OCI-LY1 (cell line): ENCODE data around the gene MLXIP.

ENCODE experiments used
- H2AFZ ChIP-seq: fragments of 200-600 bp; sonication (generic), shearing (Covaris generic); 2 replicates; pipeline ENCODE4 v1.6.0; 2014; ENCODE audit warnings: antibody characterized with exemption, mild to moderate bottlenecking, low read length
- H3F3A ChIP-seq: fragments of 200-600 bp; sonication (generic), shearing (Covaris generic); 2 replicates; pipeline ENCODE4 v1.6.0; 2014; ENCODE audit warnings: mild to moderate bottlenecking, antibody characterized with exemption, low read length, moderate library complexity; ENCODE audit not compliant: insufficient read depth
- H3K27ac ChIP-seq: fragments of 200-600 bp; sonication (generic); 2 replicates; pipeline ENCODE4 v1.5.1; 2014; ENCODE audit warnings: low read length, mixed run types, mild to moderate bottlenecking, low read depth; ENCODE audit not compliant: poor library complexity, severe bottlenecking
- H3K27me3 ChIP-seq: fragments of 200-600 bp; sonication (generic); 2 replicates; pipeline ENCODE4 v1.6.0; 2014; ENCODE audit warnings: antibody characterized with exemption, mild to moderate bottlenecking, low read length, moderate library complexity; ENCODE audit not compliant: insufficient read depth
- H3K36me3 ChIP-seq: fragments of 200-600 bp; sonication (generic); 2 replicates; pipeline ENCODE4 v1.6.1; 2014; ENCODE audit warnings: mild to moderate bottlenecking, antibody characterized with exemption, low read length, moderate library complexity, mixed read lengths; ENCODE audit not compliant: insufficient read depth
- H3K4me1 ChIP-seq: fragments of 200-600 bp; sonication (generic); 2 replicates; pipeline ENCODE4 v1.5.1; 2014; ENCODE audit warnings: mild to moderate bottlenecking, low read length, moderate library complexity; ENCODE audit not compliant: insufficient read depth, severe bottlenecking
- H3K4me2 ChIP-seq: fragments of 200-600 bp; sonication (generic), shearing (Covaris generic); 2 replicates; pipeline ENCODE4 v1.6.1; 2014; ENCODE audit warnings: low read length
- H3K4me3 ChIP-seq: fragments of 200-600 bp; sonication (generic); 2 replicates; pipeline ENCODE4 v1.5.1; 2014; ENCODE audit warnings: low read length, low read depth, mild to moderate bottlenecking, mixed read lengths; ENCODE audit not compliant: poor library complexity, severe bottlenecking
- H3K79me2 ChIP-seq: fragments of 200-600 bp; shearing (Covaris generic); 2 replicates; pipeline ENCODE4 v1.6.1; 2016; ENCODE audit warnings: mixed run types, low read length, mixed read lengths; ENCODE audit not compliant: insufficient read depth
- H3K9ac ChIP-seq: fragments of 200-600 bp; sonication (generic), shearing (Covaris generic); 2 replicates; pipeline ENCODE4 v1.6.1; 2014; ENCODE audit warnings: mild to moderate bottlenecking, low read length, mixed read lengths
- H3K9me2 ChIP-seq: fragments of 200-600 bp; sonication (generic), shearing (Covaris generic); 2 replicates; pipeline ENCODE4 v1.6.1; 2014; ENCODE audit warnings: low read depth, mild to moderate bottlenecking, low read length, mixed read lengths
- H3K9me3 ChIP-seq: fragments of 200-600 bp; shearing (Covaris generic); 2 replicates; pipeline ENCODE4 v1.6.1; 2014; ENCODE audit warnings: low read length, mixed read lengths
- H4K20me1 ChIP-seq: fragments of 200-600 bp; sonication (generic), shearing (Covaris generic); 2 replicates; pipeline ENCODE4 v1.6.0; 2016; ENCODE audit warnings: mild to moderate bottlenecking, low read length; ENCODE audit not compliant: insufficient read depth
- CTCF ChIP-seq: fragments of 200-600 bp; sonication (generic), shearing (Covaris generic); IDR thresholded peaks from 2 replicates; pipeline ENCODE4 v1.5.1; 2017; ENCODE audit warnings: mild to moderate bottlenecking, antibody characterized with exemption, low read length, moderate library complexity, mixed read lengths
- EZH2 ChIP-seq: fragments of 200-600 bp; sonication (generic), shearing (Covaris generic); IDR thresholded peaks from 2 replicates; pipeline ENCODE4 v1.8.0; 2017; ENCODE audit warnings: borderline replicate concordance, mixed run types, mild to moderate bottlenecking, antibody characterized with exemption, low read length, moderate library complexity, mixed read lengths

Gene MLXIP

GRCh38 chr12:122097584-122097926 lies 19.0 kb downstream of the MLXIP start:
- H3K4me1 ChIP-seq: peaks cover 18% of the 10 kb centered on the region
- no peaks in the 10 kb centered on the region for H3K9me2 ChIP-seq
- no peaks in the 10 kb centered on the region for H3K27me3 ChIP-seq
- H3K4me3 ChIP-seq: no peak overlapping the region
- H4K20me1 ChIP-seq: no peaks in the 10 kb centered on the region
- no peaks in the 10 kb centered on the region for H3K79me2 ChIP-seq
- no peak overlapping the region for H3K4me2 ChIP-seq
- H3K9ac ChIP-seq: no peak overlapping the region
- H3K36me3 ChIP-seq: no peaks in the 10 kb centered on the region
- H2AFZ ChIP-seq: no peak overlapping the region
- no peak for TF ChIP-seq CTCF
- no peak for TF ChIP-seq EZH2
- H3K9me3 ChIP-seq: no peaks in the 10 kb centered on the region
- peaks cover 6% of the 10 kb centered on the region; the same call in 1 of the 2 replicates for H3F3A ChIP-seq
- no peak overlapping the region for H3K27ac ChIP-seq

GRCh38 chr12:122097927-122098756 lies 19.6 kb downstream of the MLXIP start:
- no peak for TF ChIP-seq EZH2
- Histone ChIP-seq H3K9me2 (no peaks in the 10 kb centered on the region), H3K9me3 (no peaks in the 10 kb centered on the region), H3K79me2 (no peaks in the 10 kb centered on the region), H3K27me3 (no peaks in the 10 kb centered on the region), H3F3A (peaks cover 6% of the 10 kb centered on the region; the same call in 1 of the 2 replicates), H2AFZ (no peak overlapping the region), H3K4me2 (no peak overlapping the region), H3K27ac (no peak overlapping the region), H4K20me1 (no peaks in the 10 kb centered on the region), H3K4me1 (peaks cover 18% of the 10 kb centered on the region), H3K9ac (no peak overlapping the region), H3K4me3 (no peak overlapping the region), H3K36me3 (no peaks in the 10 kb centered on the region)

GRCh38 chr12:122099280-122099749 lies 20.8 kb downstream of the MLXIP start:
- peaks cover 6% of the 10 kb centered on the region; the same call in 1 of the 2 replicates for H3F3A ChIP-seq
- no peak overlapping the region for H2AFZ ChIP-seq
- H4K20me1 ChIP-seq: no peaks in the 10 kb centered on the region
- no peak overlapping the region for H3K27ac ChIP-seq
- TF ChIP-seq EZH2 (no peak), CTCF (no peak)
- H3K4me1 ChIP-seq: peaks cover 18% of the 10 kb centered on the region
- no peak overlapping the region for H3K4me2 ChIP-seq
- H3K4me3 ChIP-seq: no peak overlapping the region
- no peak overlapping the region for H3K9ac ChIP-seq
- no peaks in the 10 kb centered on the region for H3K79me2 ChIP-seq
- no peaks in the 10 kb centered on the region for H3K36me3 ChIP-seq
- H3K9me3 ChIP-seq: no peaks in the 10 kb centered on the region
- H3K9me2 ChIP-seq: no peaks in the 10 kb centered on the region
- no peaks in the 10 kb centered on the region for H3K27me3 ChIP-seq
